Measurements from ENCODE around the gene USP22. TPM values are rescaled to one million over a fixed set of nuclear protein-coding genes. Genes with fewer than 3 reads are reported as not detected.
"Not testable (repeated sequence)": the region's sequence is repeated elsewhere in the genome, so short reads cannot be mapped to it uniquely, and the experiment has no call there.

The USP22 gene
- total RNA-seq, 1 experiment from 2014 or later = 300 TPM

- in situ Hi-C loops (cut with HindIII; ENCODE audit: low sequenced_read_pairs) = no loop called here
- no peak for DNase-seq (ENCODE audit: low spot score)
Measured at GRCh38 chr17:20993863-20994778, 48.7 kb downstream of the USP22 start.

DNA sequence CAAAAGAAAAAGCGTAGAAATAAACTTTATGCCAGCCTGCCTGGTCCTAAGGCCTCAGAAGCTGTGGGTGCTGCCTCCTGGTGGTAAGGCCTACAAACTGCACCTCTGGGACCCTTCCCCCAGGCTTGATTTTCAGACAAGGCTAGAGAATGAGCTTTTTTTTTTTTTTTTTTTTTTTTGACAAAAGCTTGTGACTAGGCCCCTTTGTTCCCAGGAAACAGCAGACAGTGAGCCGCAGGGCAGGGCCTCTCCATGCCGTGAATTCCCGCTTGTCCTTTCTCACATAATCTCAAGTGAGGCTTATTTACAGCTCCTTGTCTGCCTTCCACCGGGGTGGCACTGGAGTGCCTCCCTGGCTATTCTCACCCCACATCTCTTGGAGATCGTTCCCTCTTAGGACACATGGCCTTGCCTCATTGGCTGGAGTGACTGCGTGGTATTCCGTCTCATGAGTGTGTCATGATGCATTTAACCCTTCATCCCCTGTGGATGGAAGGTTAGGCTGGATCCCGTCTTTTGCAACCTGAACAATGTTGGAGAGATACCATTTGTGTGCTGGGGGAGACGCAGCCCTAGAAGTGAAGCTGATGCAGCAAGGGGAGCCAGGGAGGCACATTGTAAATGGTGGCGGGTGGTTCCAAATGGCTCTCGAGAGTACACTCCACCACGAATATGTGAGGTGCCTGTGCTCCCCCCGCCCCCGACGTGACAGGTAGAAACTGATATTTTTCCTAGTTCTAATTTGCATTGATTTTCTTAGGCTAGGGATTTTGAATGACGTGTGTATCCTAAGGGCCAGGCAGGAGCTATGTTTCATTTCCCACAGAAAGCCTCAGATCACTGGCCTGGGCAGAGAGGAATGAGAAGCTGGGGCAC, 49.6 kb downstream of the USP22 start:
- peak; percentile 68 for DNase-seq (ENCODE audit: low spot score)
- in situ Hi-C loops (cut with HindIII; ENCODE audit: low sequenced_read_pairs) = no loop called here

GRCh38 chr17:20992416-20992815, 50.4 kb downstream of the USP22 start:
- in situ Hi-C loops (cut with HindIII; ENCODE audit: low sequenced_read_pairs) = no loop called here

GRCh38 chr17:20991276-20992037, 51.4 kb downstream of the USP22 start:
- in situ Hi-C loops (cut with HindIII; ENCODE audit: low sequenced_read_pairs) = no loop called here
- no peak for DNase-seq (ENCODE audit: low spot score)

More at GRCh38 chr17:20992416-20992815, 50.4 kb downstream of the USP22 start:
- no peak for DNase-seq (ENCODE audit: low spot score)

GRCh38 chr17:20989991-20990855, 52.6 kb downstream of the USP22 start:
- DNase-seq (ENCODE audit: low spot score) = no peak
- in situ Hi-C loops (cut with HindIII; ENCODE audit: low sequenced_read_pairs) = no loop called here

DNA sequence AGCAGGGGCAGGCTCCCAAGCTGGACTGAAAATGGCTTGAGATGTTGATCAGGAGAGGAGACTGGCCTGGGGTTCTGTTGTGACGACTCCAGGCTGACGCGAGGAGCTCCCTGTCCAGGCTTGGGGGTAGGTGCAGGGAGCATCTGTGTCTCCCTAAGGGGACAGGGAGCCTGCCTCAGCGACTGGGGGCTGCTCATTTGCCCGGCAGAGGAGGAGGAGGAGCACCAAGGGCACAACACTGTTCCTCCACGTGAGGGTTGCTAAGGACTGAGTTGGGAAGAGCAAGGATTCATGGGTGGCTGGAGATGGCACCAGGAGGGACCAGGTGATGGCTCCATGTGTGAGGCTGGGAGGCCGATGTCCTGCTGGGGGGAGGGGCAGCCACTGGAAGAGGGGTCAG, 53.3 kb downstream of the USP22 start:
- no peak for DNase-seq (ENCODE audit: low spot score)
- in situ Hi-C loops (cut with HindIII; ENCODE audit: low sequenced_read_pairs) = no loop called here

DNA sequence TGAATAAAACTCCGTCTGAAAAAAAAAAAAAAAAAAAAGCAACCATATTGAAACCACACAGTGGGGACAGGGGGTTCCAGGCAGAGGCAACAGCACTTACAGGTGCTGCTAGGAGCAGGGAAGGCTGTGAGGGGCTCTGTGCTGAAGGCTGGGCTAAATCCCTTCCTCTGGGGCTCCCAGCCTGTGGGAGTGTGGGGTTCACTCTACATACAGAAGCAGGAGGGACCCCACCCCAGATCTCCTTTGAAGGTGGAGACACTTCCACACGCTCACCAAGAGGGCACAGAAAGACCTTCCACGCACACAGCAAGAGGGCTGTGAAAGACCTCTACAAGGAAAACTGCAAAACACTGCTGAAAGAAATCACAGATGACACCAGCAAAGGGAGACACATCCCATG, 53.9 kb downstream of the USP22 start:
- no peak for DNase-seq (ENCODE audit: low spot score)
- in situ Hi-C loops (cut with HindIII; ENCODE audit: low sequenced_read_pairs) = no loop called here

GRCh38 chr17:20988001-20988636, 54.7 kb downstream of the USP22 start:
- in situ Hi-C loops (cut with HindIII; ENCODE audit: low sequenced_read_pairs) = no loop called here
- DNase-seq (ENCODE audit: low spot score) = no peak

DNA sequence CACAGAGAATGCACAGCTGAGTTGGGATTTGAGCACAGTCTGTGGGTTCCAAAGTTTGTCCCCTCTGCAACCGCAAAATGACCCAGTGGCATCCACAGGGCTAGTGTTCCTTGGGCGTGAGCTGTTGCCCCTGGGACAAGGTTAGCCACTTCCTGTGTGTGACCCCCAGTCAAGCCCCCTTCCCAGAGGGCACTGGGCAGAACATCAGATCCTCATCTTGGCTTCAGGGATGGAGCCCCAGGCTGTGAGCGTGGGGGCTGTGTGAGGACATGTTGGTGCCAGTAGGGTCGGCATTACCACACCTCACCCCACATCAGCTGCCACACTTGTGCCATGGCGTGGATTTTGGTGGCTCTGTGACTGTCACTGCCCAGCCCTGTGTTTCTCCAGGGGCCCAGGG, 55.3 kb downstream of the USP22 start:
- no peak for DNase-seq (ENCODE audit: low spot score)
- in situ Hi-C loops (cut with HindIII; ENCODE audit: low sequenced_read_pairs) = no loop called here

DNA sequence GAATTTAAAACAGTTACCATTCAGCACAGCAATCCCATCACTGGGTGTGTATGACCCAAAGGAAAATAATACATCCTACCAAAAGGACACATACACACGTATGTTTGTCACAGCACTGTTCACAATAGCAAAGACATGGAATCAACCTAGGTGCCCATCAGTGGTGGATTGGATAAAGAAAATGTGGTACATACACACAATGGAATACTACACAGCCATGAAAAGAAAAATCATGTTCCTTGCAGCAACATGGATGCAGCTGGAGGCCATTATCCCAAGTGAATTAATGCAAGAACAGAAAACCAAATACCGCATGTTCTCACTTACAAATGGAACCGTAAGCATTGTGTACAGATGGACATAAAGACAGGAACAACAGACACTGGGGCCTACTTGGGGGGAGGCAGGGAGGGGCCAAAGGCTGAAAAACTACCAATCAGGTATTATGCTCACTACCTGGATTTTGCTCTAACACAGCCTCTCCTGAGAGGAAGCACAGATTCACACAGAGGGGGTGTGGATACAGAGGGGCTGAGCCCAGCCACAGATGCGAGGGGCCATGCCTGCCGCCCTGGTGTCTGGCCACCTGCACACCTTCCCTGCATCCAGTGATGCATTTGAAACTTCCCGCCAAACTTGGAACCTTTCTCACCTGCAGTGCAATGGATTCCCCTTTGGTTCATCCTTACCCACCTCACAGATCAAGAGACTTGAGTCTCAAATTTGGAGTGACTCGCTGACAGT, 55.9 kb downstream of the USP22 start:
- DNase-seq (ENCODE audit: low spot score) = no peak
- in situ Hi-C loops (cut with HindIII; ENCODE audit: low sequenced_read_pairs) = no loop called here

- DNase-seq (ENCODE audit: low spot score) = no peak
Measured at GRCh38 chr17:20983359-20983637, 59.5 kb downstream of the USP22 start.

GRCh38 chr17:20982589-20983358, 60.0 kb downstream of the USP22 start:
- in situ Hi-C loops (cut with HindIII; ENCODE audit: low sequenced_read_pairs) = no loop called here
- DNase-seq (ENCODE audit: low spot score) = no peak

More at GRCh38 chr17:20983359-20983637, 59.5 kb downstream of the USP22 start:
- in situ Hi-C loops (cut with HindIII; ENCODE audit: low sequenced_read_pairs) = no loop called here

DNA sequence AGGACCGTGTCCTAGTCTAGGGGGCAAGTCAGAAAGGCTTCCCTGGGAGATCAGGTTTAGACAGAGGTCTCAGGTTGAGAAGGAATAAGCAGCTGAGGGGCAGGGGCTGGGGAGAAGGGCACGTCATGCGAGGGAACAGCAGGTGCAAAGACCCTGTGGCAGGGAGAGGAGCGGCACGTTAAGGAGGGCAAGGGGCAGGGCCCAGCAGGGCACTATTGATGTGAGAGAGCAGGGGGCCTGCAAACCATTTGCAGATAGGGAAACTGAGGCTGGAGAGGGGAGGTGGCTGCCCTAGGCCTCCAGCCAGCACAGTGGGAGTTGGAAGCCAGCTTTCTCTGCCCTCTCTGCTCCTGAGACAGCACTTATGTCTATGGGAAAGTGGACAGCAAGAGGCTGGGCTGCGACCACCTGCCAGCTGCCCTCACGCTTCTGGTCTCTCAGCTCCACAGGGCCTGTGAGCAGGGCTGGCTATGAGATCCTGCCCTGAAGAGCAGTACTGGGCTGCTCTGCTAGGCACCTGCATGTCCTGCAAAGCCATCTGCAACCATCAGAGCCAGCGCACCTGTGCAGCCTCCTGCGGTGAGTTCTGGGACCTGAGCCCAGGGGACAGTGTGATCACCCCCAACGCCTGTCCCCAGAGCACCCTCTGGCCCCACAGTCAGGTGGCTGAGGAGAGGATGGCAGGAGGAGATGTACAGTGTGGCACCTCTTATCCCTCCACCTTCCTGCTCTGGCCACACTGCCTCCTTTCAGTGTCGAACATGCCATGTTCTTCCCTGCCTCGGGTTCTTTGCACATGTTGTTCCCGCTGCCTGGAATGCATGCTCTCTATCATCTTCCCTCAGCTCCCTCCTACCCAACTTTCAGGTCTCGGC, 61.5 kb downstream of the USP22 start:
- no peak for DNase-seq (ENCODE audit: low spot score)
- in situ Hi-C loops (cut with HindIII; ENCODE audit: low sequenced_read_pairs) = no loop called here

DNA sequence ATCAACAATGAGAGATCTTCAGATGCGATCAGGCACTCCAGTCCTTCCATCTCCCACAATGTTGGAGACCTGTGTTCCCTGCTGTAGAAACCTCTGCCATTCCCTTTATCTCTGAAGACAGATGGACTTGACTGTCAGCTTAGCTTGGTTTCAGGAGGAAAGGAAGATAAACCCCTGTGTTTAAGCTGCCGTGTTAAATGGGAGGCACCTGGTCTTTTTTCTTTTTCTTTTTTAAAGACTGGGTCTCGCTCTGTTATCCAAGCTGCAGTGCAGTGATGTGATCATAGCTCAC, 63.1 kb downstream of the USP22 start:
- in situ Hi-C loops (cut with HindIII; ENCODE audit: low sequenced_read_pairs) = no loop called here
- DNase-seq (ENCODE audit: low spot score) = no peak

GRCh38 chr17:20979007-20979791, 63.6 kb downstream of the USP22 start:
- not testable (repeated sequence) for DNase-seq (ENCODE audit: low spot score)

More at GRCh38 chr17:20979007-20979791, 63.6 kb downstream of the USP22 start:
- in situ Hi-C loops (cut with HindIII; ENCODE audit: low sequenced_read_pairs) = not testable (repeated sequence)
